Esophagus muscularis mucosa (tissue), 3 donors: Measurements from ENCODE around the gene SDK1.

Source experiments
- CTCF ChIP-seq, 3 experiments: fragments of 200-600 bp in 2 of 3; fragments of 450-650 bp in 1 of 3; sonication (generic) in 2 of 3; IDR thresholded peaks; one replicate each; pipeline ENCODE4 v1.5.1; 2017 to 2019; ENCODE audit warnings: antibody characterized with exemption in 3 of 3, mild to moderate bottlenecking in 2 of 3, moderate library complexity in 1 of 3
- POLR2A ChIP-seq: fragments of 450-650 bp; IDR thresholded peaks from one replicate; pipeline ENCODE4 v1.6.1; 2017; ENCODE audit warnings: antibody characterized with exemption, moderate library complexity, mild to moderate bottlenecking, low read depth
- POLR2AphosphoS5 ChIP-seq, 2 donors: sonication (generic); formaldehyde crosslinking; IDR thresholded peaks; one replicate each; pipeline ENCODE4 v1.6.1; 2017; ENCODE audit warnings: antibody characterized with exemption in 2 of 2

GRCh38 chr7:4099651-4100050 is 798.6 kb downstream of the SDK1 start:
- TF ChIP-seq CTCF (IDR thresholded peaks at IDR 0.05), result no peak
- no peak for TF ChIP-seq POLR2AphosphoS5 (IDR thresholded peaks at IDR 0.05)
- TF ChIP-seq POLR2A, result no peak
